SJSA1 (cell line): ENCODE results near the gene PLXNA4. TPM values are rescaled to one million over a fixed set of nuclear protein-coding genes. Genes with fewer than 3 reads are reported as not detected.

Experiments
- DNase-seq, 2 experiments: peaks; one replicate each; pipeline ENCODE4 v3.0.0-alpha.2; 2015 to 2020; ENCODE audit warnings: low spot score in 2 of 2, low read depth in 1 of 2
- H3K27ac ChIP-seq: fragments of 250-450 bp; sonication (Bioruptor Pico); 2 replicates; pipeline ENCODE4 v1.5.1; 2020; ENCODE audit warnings: mild to moderate bottlenecking, moderate library complexity
- H3K27me3 ChIP-seq: fragments of 250-450 bp; sonication (Bioruptor Pico); replicated peaks from 2 replicates; pipeline ENCODE4 v1.5.1; 2020; ENCODE audit warnings: mild to moderate bottlenecking, moderate library complexity
- H3K36me3 ChIP-seq: fragments of 250-450 bp; sonication (Bioruptor Pico); 2 replicates; pipeline ENCODE4 v1.5.1; 2020; ENCODE audit warnings: mild to moderate bottlenecking
- H3K4me1 ChIP-seq: fragments of 250-450 bp; sonication (Bioruptor Pico); replicated peaks from 2 replicates; pipeline ENCODE4 v1.6.1; 2021; ENCODE audit warnings: mild to moderate bottlenecking
- H3K4me3 ChIP-seq: fragments of 250-450 bp; sonication (Bioruptor Pico); 2 replicates; pipeline ENCODE4 v1.5.1; 2020; ENCODE audit warnings: mild to moderate bottlenecking
- H3K9me3 ChIP-seq: fragments of 250-450 bp; sonication (Bioruptor Pico); replicated peaks from 2 replicates; pipeline ENCODE4 v1.5.1; 2020; ENCODE audit warnings: mild to moderate bottlenecking
- total RNA-seq: library from RNA; depleted of rRNA; stranded (reverse); fragments of >200 nt; shearing (Covaris generic); gene quantifications from 2 replicates; pipeline ENCODE4 v1.2.3, GENCODE V29; 2014

Gene PLXNA4
- total RNA-seq, 1 experiment from 2014 or later = not detected

- H3K9me3 ChIP-seq = no peaks in the 10 kb centered on the region
- H3K27me3 ChIP-seq = no peaks in the 10 kb centered on the region
- H3K4me3 ChIP-seq = no peak overlapping the region
- DNase-seq = no peak
- no peaks in the 10 kb centered on the region for H3K4me1 ChIP-seq
- no peak overlapping the region for H3K27ac ChIP-seq
- H3K36me3 ChIP-seq = no peaks in the 10 kb centered on the region
These were observed 435.2 kb downstream of the PLXNA4 start for GRCh38 chr7:132141109-132141508.

- no peaks in the 10 kb centered on the region for H3K4me1 ChIP-seq
- no peak for DNase-seq
- no peaks in the 10 kb centered on the region for H3K36me3 ChIP-seq
- no peaks in the 10 kb centered on the region for H3K27me3 ChIP-seq
- no peak overlapping the region for H3K4me3 ChIP-seq
- no peak overlapping the region for H3K27ac ChIP-seq
- H3K9me3 ChIP-seq = no peaks in the 10 kb centered on the region
These were observed 435.9 kb downstream of the PLXNA4 start for GRCh38 chr7:132140341-132140740.

GRCh38 chr7:132138817-132139216 is 437.5 kb downstream of the PLXNA4 start:
- H3K4me3 ChIP-seq = no peak overlapping the region
- no peaks in the 10 kb centered on the region for H3K36me3 ChIP-seq
- no peaks in the 10 kb centered on the region for H3K27me3 ChIP-seq
- no peaks in the 10 kb centered on the region for H3K4me1 ChIP-seq
- H3K27ac ChIP-seq = no peak overlapping the region
- H3K9me3 ChIP-seq = no peaks in the 10 kb centered on the region
- no peak for DNase-seq

- no peaks in the 10 kb centered on the region for H3K36me3 ChIP-seq
- DNase-seq = no peak
- H3K4me3 ChIP-seq = no peak overlapping the region
- H3K9me3 ChIP-seq = no peaks in the 10 kb centered on the region
- no peak overlapping the region for H3K27ac ChIP-seq
- no peaks in the 10 kb centered on the region for H3K27me3 ChIP-seq
- H3K4me1 ChIP-seq = no peaks in the 10 kb centered on the region
These were observed 438.6 kb downstream of the PLXNA4 start for GRCh38 chr7:132137681-132138080.

- Histone ChIP-seq H3K27me3 (no peaks in the 10 kb centered on the region), H3K27ac (no peak overlapping the region), H3K9me3 (no peaks in the 10 kb centered on the region), H3K36me3 (no peaks in the 10 kb centered on the region), H3K4me3 (no peak overlapping the region), H3K4me1 (no peaks in the 10 kb centered on the region)
- DNase-seq = no peak
These were observed 440.4 kb downstream of the PLXNA4 start for GRCh38 chr7:132135746-132136385.

GRCh38 chr7:132134814-132135445 is 441.3 kb downstream of the PLXNA4 start:
- Histone ChIP-seq H3K36me3 (no peaks in the 10 kb centered on the region), H3K4me3 (no peak overlapping the region), H3K27me3 (no peaks in the 10 kb centered on the region), H3K4me1 (no peaks in the 10 kb centered on the region), H3K27ac (no peak overlapping the region), H3K9me3 (no peaks in the 10 kb centered on the region)
- no peak for DNase-seq

- Histone ChIP-seq H3K27ac (no peak overlapping the region), H3K27me3 (no peaks in the 10 kb centered on the region), H3K4me3 (no peak overlapping the region), H3K9me3 (no peaks in the 10 kb centered on the region), H3K4me1 (no peaks in the 10 kb centered on the region), H3K36me3 (no peaks in the 10 kb centered on the region)
- DNase-seq = no peak
These were observed 442.8 kb downstream of the PLXNA4 start for GRCh38 chr7:132133501-132133900.

- Histone ChIP-seq H3K27ac (no peak overlapping the region), H3K36me3 (no peaks in the 10 kb centered on the region), H3K4me3 (no peak overlapping the region), H3K9me3 (no peaks in the 10 kb centered on the region), H3K27me3 (no peaks in the 10 kb centered on the region), H3K4me1 (no peaks in the 10 kb centered on the region)
- no peak for DNase-seq
These were observed 445.1 kb downstream of the PLXNA4 start for GRCh38 chr7:132131196-132131595.

- Histone ChIP-seq H3K4me3 (no peak overlapping the region), H3K36me3 (no peaks in the 10 kb centered on the region), H3K27me3 (no peaks in the 10 kb centered on the region), H3K27ac (no peak overlapping the region), H3K4me1 (no peaks in the 10 kb centered on the region), H3K9me3 (no peaks in the 10 kb centered on the region)
- no peak for DNase-seq
These were observed 445.8 kb downstream of the PLXNA4 start for GRCh38 chr7:132130497-132130896.

GRCh38 chr7:132125872-132126595 is 450.2 kb downstream of the PLXNA4 start:
- Histone ChIP-seq H3K9me3 (no peaks in the 10 kb centered on the region), H3K27me3 (no peaks in the 10 kb centered on the region), H3K27ac (no peak overlapping the region), H3K4me3 (no peak overlapping the region), H3K4me1 (no peaks in the 10 kb centered on the region), H3K36me3 (no peaks in the 10 kb centered on the region)
- DNase-seq = no peak

- DNase-seq = no peak
- H3K4me1 ChIP-seq = no peaks in the 10 kb centered on the region
- no peaks in the 10 kb centered on the region for H3K9me3 ChIP-seq
- H3K4me3 ChIP-seq = no peak overlapping the region
- H3K36me3 ChIP-seq = no peaks in the 10 kb centered on the region
- H3K27me3 ChIP-seq = no peaks in the 10 kb centered on the region
- no peak overlapping the region for H3K27ac ChIP-seq
These were observed 451.2 kb downstream of the PLXNA4 start for GRCh38 chr7:132125096-132125495.

GRCh38 chr7:132124575-132124974 is 451.7 kb downstream of the PLXNA4 start:
- Histone ChIP-seq H3K27ac (no peak overlapping the region), H3K4me3 (no peak overlapping the region), H3K27me3 (no peaks in the 10 kb centered on the region), H3K9me3 (no peaks in the 10 kb centered on the region), H3K36me3 (no peaks in the 10 kb centered on the region), H3K4me1 (no peaks in the 10 kb centered on the region)
- DNase-seq = no peak

- Histone ChIP-seq H3K4me3 (no peak overlapping the region), H3K27ac (no peak overlapping the region), H3K27me3 (no peaks in the 10 kb centered on the region), H3K4me1 (no peaks in the 10 kb centered on the region), H3K36me3 (no peaks in the 10 kb centered on the region), H3K9me3 (no peaks in the 10 kb centered on the region)
- DNase-seq = no peak
These were observed 452.5 kb downstream of the PLXNA4 start for GRCh38 chr7:132123773-132124172.

GRCh38 chr7:132122901-132123300 is 453.4 kb downstream of the PLXNA4 start:
- no peak for DNase-seq
- no peaks in the 10 kb centered on the region for H3K9me3 ChIP-seq
- H3K4me3 ChIP-seq = no peak overlapping the region
- H3K27ac ChIP-seq = no peak overlapping the region
- H3K27me3 ChIP-seq = no peaks in the 10 kb centered on the region
- no peaks in the 10 kb centered on the region for H3K4me1 ChIP-seq
- H3K36me3 ChIP-seq = no peaks in the 10 kb centered on the region
